ENCODE measurements around the gene NUCKS1.

GRCh38 chr1:205749234-205750137, 496 bp downstream of the NUCKS1 start:
- TF ChIP-seq ZNF740 (CRISPR knock-in tag; IDR thresholded peaks at IDR 0.05) (no peak; the same call in 1 of the 2 replicates), REPIN1 (CRISPR knock-in tag; IDR thresholded peaks at IDR 0.05; ENCODE audit: borderline replicate concordance, low read depth) (peak; percentile 87; the same call in 1 of the 2 replicates), ZNF839 (CRISPR knock-in tag; IDR thresholded peaks at IDR 0.05; ENCODE audit: borderline replicate concordance) (no peak), MAFK (conservative IDR thresholded peaks at IDR 0.05 in 1 of 2, IDR thresholded peaks at IDR 0.05 in 1 of 2; ENCODE audit: low read length in 2 of 2) (no peak), CTCF (CRISPR knock-in tag; IDR thresholded peaks at IDR 0.05) (peak; percentile 45), SMAD3 (CRISPR knock-in tag; IDR thresholded peaks at IDR 0.05) (no peak), TSC22D2 (CRISPR knock-in tag; IDR thresholded peaks at IDR 0.05; ENCODE audit: borderline replicate concordance) (no peak)

Data from HepG2 (cell line).